HepG2 (cell line): Measurements from ENCODE around the gene MITF. TPM values are rescaled to one million over a fixed set of nuclear protein-coding genes. Genes with fewer than 3 reads are reported as not detected.

Experiments used
- ATAC-seq: fragments of 200-7000 bp; cut with Tn5 transposase; 3 replicates; pipeline ENCODE4 v1.9.1; 2020; ENCODE audit warnings: mild to moderate bottlenecking, moderate library complexity
- BruUV-seq: library from RNA; stranded (reverse); fragments of 400-500 nt; replicated peaks from 2 replicates; lab custom pipeline; 2021; lab: Mats Ljungman, UMichigan
- CTCF ChIA-PET: fragments of 300-600 bp; formaldehyde crosslinking; extraction: SDS; loops from one replicate; lab custom pipeline; 2021; ENCODE audit warnings: low total read pairs, inconsistent platforms, low intra/inter-chr PET ratio; lab: Yijun Ruan, JAX
- POLR2A ChIA-PET: fragments of 350-600 bp; sonication (Branson Sonifier 250); formaldehyde crosslinking; loops from one replicate; lab custom pipeline; 2020; ENCODE audit warnings: antibody characterized with exemption, inconsistent platforms; lab: Yijun Ruan, JAX
- DNase-seq: peaks from one replicate; pipeline ENCODE4 v3.0.0-alpha.2; 2015; ENCODE audit warnings: low spot score
- FAIRE-seq: peaks from 3 replicates; lab custom pipeline; 2011; peaks lifted over from hg19 to GRCh38; lab: Jason Lieb, UNC
- H2AFZ ChIP-seq: one replicate; pipeline ENCODE4 v1.6.1; 2011; ENCODE audit warnings: low read length, inconsistent platforms
- H3K27ac ChIP-seq: fragments of 300-600 bp; 3 replicates; pipeline ENCODE4 v1.8.0; 2011; ENCODE audit warnings: mixed run types, mild to moderate bottlenecking, mixed read lengths, low read length, inconsistent platforms; ENCODE audit not compliant: insufficient read depth; ENCODE audit errors: extremely low read length
- H3K27me3 ChIP-seq, 2 experiments: fragments of 200-600 bp in 1 of 2; 2 replicates in 1 of 2; 3 replicates in 1 of 2; pipeline versions ENCODE4 v1.6.0 to v1.8.0; 2011; ENCODE audit warnings: low read length in 2 of 2, mild to moderate bottlenecking in 2 of 2, moderate library complexity in 2 of 2, inconsistent platforms in 1 of 2; ENCODE audit not compliant: insufficient read depth in 2 of 2, control insufficient read depth in 1 of 2
- H3K36me3 ChIP-seq, 2 experiments: fragments of 200-600 bp in 1 of 2; replicated peaks in 1 of 2; 2 replicates in 1 of 2; 3 replicates in 1 of 2; pipeline versions ENCODE4 v1.5.1 to v1.8.0; 2011; ENCODE audit warnings: low read length in 2 of 2, inconsistent platforms in 1 of 2; ENCODE audit not compliant: insufficient read depth in 2 of 2, control insufficient read depth in 1 of 2
- H3K4me1 ChIP-seq: 2 replicates; pipeline ENCODE4 v1.5.1; 2012; ENCODE audit warnings: low read length, inconsistent platforms; ENCODE audit not compliant: insufficient read depth
- H3K4me2 ChIP-seq: 2 replicates; pipeline ENCODE4 v1.6.0; 2011; ENCODE audit warnings: low read depth, low read length, inconsistent platforms
- H3K4me3 ChIP-seq, 3 experiments: fragments of 200-600 bp in 1 of 3; sonication (generic), shearing (Covaris generic) in 1 of 3; replicated peaks in 1 of 3; 2 replicates each; pipeline ENCODE4 v1.5.1; 2011 to 2016; ENCODE audit warnings: low read length in 3 of 3, inconsistent platforms in 2 of 3, low read depth in 2 of 3, mild to moderate bottlenecking in 2 of 3, control low read depth in 1 of 3, mixed read lengths in 1 of 3; ENCODE audit not compliant: insufficient read depth in 1 of 3
- H3K79me2 ChIP-seq: one replicate; pipeline ENCODE4 v1.6.1; 2011; ENCODE audit warnings: low read length, inconsistent platforms; ENCODE audit not compliant: insufficient read depth
- H3K9ac ChIP-seq: 2 replicates; pipeline ENCODE4 v1.6.0; 2011; ENCODE audit warnings: mild to moderate bottlenecking, low read depth, low read length, inconsistent platforms; ENCODE audit not compliant: insufficient read depth
- H3K9me3 ChIP-seq: 2 replicates; pipeline ENCODE4 v1.5.1; 2012; ENCODE audit warnings: mild to moderate bottlenecking, low read length
- H4K20me1 ChIP-seq: 2 replicates; pipeline ENCODE4 v1.6.0; 2011; ENCODE audit warnings: inconsistent platforms, mild to moderate bottlenecking, low read length, moderate library complexity; ENCODE audit not compliant: insufficient read depth
- MBD4 ChIP-seq: IDR thresholded peaks from 2 replicates; pipeline ENCODE4 v1.6.1; 2012; ENCODE audit warnings: low read length, inconsistent platforms, borderline replicate concordance
- NFE2 ChIP-seq: sonication (generic); formaldehyde crosslinking; IDR thresholded peaks from 2 replicates; pipeline ENCODE4 v1.4.0; 2020; ENCODE audit warnings: missing genetic modification reagents
- TAF1 ChIP-seq: sonication (generic); formaldehyde crosslinking; IDR thresholded peaks from 2 replicates; pipeline ENCODE4 v1.4.0; 2020; ENCODE audit warnings: missing genetic modification reagents
- ZMYM3 ChIP-seq: sonication (generic); formaldehyde crosslinking; IDR thresholded peaks from 2 replicates; pipeline ENCODE4 v1.5.1; 2020; ENCODE audit warnings: mild to moderate bottlenecking, missing genetic modification reagents
- ZNF513 ChIP-seq: sonication (generic); formaldehyde crosslinking; conservative IDR thresholded peaks from 2 replicates; pipeline ENCODE4 v1.5.0; 2020; ENCODE audit warnings: missing genetic modification reagents
- ZNF691 ChIP-seq: sonication (generic); formaldehyde crosslinking; IDR thresholded peaks from 2 replicates; pipeline ENCODE4 v1.4.0; 2020; ENCODE audit warnings: missing genetic modification reagents, low read depth, mild to moderate bottlenecking, borderline replicate concordance
- in situ Hi-C: cut with HindIII; loops from 2 replicates; pipeline ENCODE4 v1.10.0; 2017; ENCODE audit warnings: low pct_unique_long_range_greater_than_20kb; ENCODE audit not compliant: extremely low pct_ligation_motif_present
- intact Hi-C: fragments of 100-400 bp; cut with micrococcal nuclease; formaldehyde crosslinking; loops from one replicate; pipeline ENCODE4 v1.10.0; 2022; ENCODE audit not compliant: unreplicated experiment
- polyA plus RNA-seq, 8 experiments: library from polyadenylated mRNA; depleted of rRNA in 3 of 8; stranded (reverse) in 7 of 8; unstranded in 1 of 8; fragments of >200 nt; fragmentation: Illumina TruSeq in 4 of 8; extraction: Trizol in 4 of 8; gene quantifications; 2 replicates each; pipeline versions ENCODE4 v1.2.1 to v1.2.3, GENCODE V29; 2011 to 2016; ENCODE audit warnings: low read depth in 4 of 8, missing spikeins in 1 of 8, mixed read lengths in 1 of 8; ENCODE audit not compliant: insufficient read depth in 1 of 8
- total RNA-seq, 5 experiments: library from RNA; depleted of rRNA; stranded (reverse); fragments of >200 nt; fragmentation: Illumina TruSeq; extraction: Trizol; gene quantifications; 2 replicates each; pipeline ENCODE4 v1.2.3, GENCODE V29; 2016; ENCODE audit warnings: low read depth in 1 of 5

The MITF gene
- total and polyA plus RNA-seq, 2 of the 13 experiments (the other 11 are each of a cell fraction or from before 2014, with no cell fraction given): 0.12 to 0.38 TPM

DNA sequence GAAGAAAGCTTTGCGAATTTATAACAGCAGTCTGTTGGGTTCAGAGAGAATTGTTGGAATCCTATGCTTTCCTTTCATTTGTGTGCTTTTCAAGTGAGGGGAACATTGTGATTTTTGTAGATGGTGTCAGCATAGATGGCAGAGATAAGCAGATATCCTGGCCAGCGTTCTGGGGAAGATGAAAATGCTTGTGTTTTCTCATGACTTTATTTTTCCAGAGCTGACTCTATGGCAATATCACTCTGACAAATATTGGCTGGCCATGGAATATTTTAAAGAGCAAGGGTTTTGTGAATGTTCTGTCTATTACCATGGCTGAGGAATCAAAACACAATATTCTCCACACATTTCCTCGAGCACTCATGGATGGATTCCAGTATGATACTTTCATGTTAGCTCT lies 108.8 kb downstream of the MITF start (continued):
- no peak for TF ChIP-seq ZNF691 (CRISPR knock-in tag)

GRCh38 chr3:69850849-69851248 lies 111.6 kb downstream of the MITF start:
- Histone ChIP-seq H3K27me3 (no peaks in the 10 kb centered on the region), H3K4me3 (no peak overlapping the region), H3K27ac (no peak overlapping the region), H2AFZ (no peak overlapping the region), H4K20me1 (no peaks in the 10 kb centered on the region), H3K4me2 (no peak overlapping the region), H3K79me2 (no peaks in the 10 kb centered on the region), H3K4me1 (no peaks in the 10 kb centered on the region), H3K9me3 (no peaks in the 10 kb centered on the region), H3K9ac (no peak overlapping the region), H3K36me3 (no peaks in the 10 kb centered on the region)
- in situ Hi-C loops (no loop called here), intact Hi-C loops (no loop called here)
- CTCF ChIA-PET: no interaction called here
- POLR2A ChIA-PET: no interaction called here
- no peak for ATAC-seq
- no TSS peak for BruUV-seq
- DNase-seq: no peak
- FAIRE-seq: no peak
- TF ChIP-seq NFE2 (CRISPR knock-in tag) (no peak), TAF1 (CRISPR knock-in tag) (no peak), ZMYM3 (CRISPR knock-in tag) (no peak), MBD4 (no peak), ZNF513 (CRISPR knock-in tag) (no peak)
